H9 (cell line): ENCODE results near the gene TCF7L1. TPM values are rescaled to one million over a fixed set of nuclear protein-coding genes. Genes with fewer than 3 reads are reported as not detected.

Experiments used
- DNase-seq: peaks from one replicate; pipeline ENCODE4 v3.0.0-alpha.2; 2017
- H2AFZ ChIP-seq: one replicate; pipeline ENCODE4 v1.6.1; 2013; ENCODE audit warnings: mild to moderate bottlenecking, low read length, control low read depth, moderate library complexity
- H2AK5ac ChIP-seq: 2 replicates; pipeline ENCODE4 v1.6.1; 2013; ENCODE audit warnings: low read length, control low read depth, mixed read lengths; ENCODE audit not compliant: insufficient read length
- H2BK120ac ChIP-seq: one replicate; pipeline ENCODE4 v1.6.1; 2013; ENCODE audit warnings: low read depth, mild to moderate bottlenecking, low read length, control low read depth, inconsistent platforms; ENCODE audit not compliant: poor library complexity, severe bottlenecking
- H2BK12ac ChIP-seq: 2 replicates; pipeline ENCODE4 v1.6.1; 2013; ENCODE audit warnings: low read length, control low read depth, mixed read lengths, low read depth; ENCODE audit not compliant: insufficient read length
- H2BK15ac ChIP-seq: 2 replicates; pipeline ENCODE4 v1.6.1; 2013; ENCODE audit warnings: low read depth, low read length, control low read depth
- H2BK20ac ChIP-seq: one replicate; pipeline ENCODE4 v1.6.1; 2013; ENCODE audit warnings: low read depth, mild to moderate bottlenecking, low read length, control low read depth, inconsistent platforms; ENCODE audit not compliant: poor library complexity, severe bottlenecking
- H2BK5ac ChIP-seq: 2 replicates; pipeline ENCODE4 v1.6.1; 2013; ENCODE audit warnings: low read length, control low read depth, mixed read lengths; ENCODE audit not compliant: insufficient read length
- H3K14ac ChIP-seq: 2 replicates; pipeline ENCODE4 v1.6.1; 2013; ENCODE audit warnings: low read length, control low read depth; ENCODE audit not compliant: insufficient read depth
- H3K18ac ChIP-seq: 2 replicates; pipeline ENCODE4 v1.6.1; 2013; ENCODE audit warnings: low read depth, mild to moderate bottlenecking, mixed read lengths, low read length, control low read depth; ENCODE audit not compliant: insufficient read length
- H3K23ac ChIP-seq: 2 replicates; pipeline ENCODE4 v1.6.1; 2013; ENCODE audit warnings: low read length, control low read depth, mixed read lengths, low read depth; ENCODE audit not compliant: insufficient read length
- H3K23me2 ChIP-seq: 2 replicates; pipeline ENCODE4 v1.6.1; 2013; ENCODE audit warnings: low read depth, mild to moderate bottlenecking, mixed read lengths, low read length, control low read depth; ENCODE audit not compliant: insufficient read length, poor library complexity, severe bottlenecking
- H3K27ac ChIP-seq: 2 replicates; pipeline ENCODE4 v1.5.1; 2013; ENCODE audit warnings: low read length, control low read depth, mixed read lengths, low read depth; ENCODE audit not compliant: insufficient read length
- H3K27me3 ChIP-seq: 2 replicates; pipeline ENCODE4 v1.6.1; 2013; ENCODE audit warnings: low read length, control low read depth, inconsistent platforms; ENCODE audit not compliant: insufficient read depth
- H3K4ac ChIP-seq: 2 replicates; pipeline ENCODE4 v1.6.1; 2013; ENCODE audit warnings: low read depth, mild to moderate bottlenecking, control low read depth, inconsistent platforms, low read length, moderate library complexity
- H3K4me1 ChIP-seq: 2 replicates; pipeline ENCODE4 v1.6.1; 2013; ENCODE audit warnings: low read length, control low read depth, inconsistent platforms; ENCODE audit not compliant: insufficient read depth
- H3K4me2 ChIP-seq: 2 replicates; pipeline ENCODE4 v1.6.1; 2013; ENCODE audit warnings: low read length, control low read depth, mixed read lengths; ENCODE audit not compliant: insufficient read length, insufficient read depth
- H3K56ac ChIP-seq: 2 replicates; pipeline ENCODE4 v1.6.1; 2013; ENCODE audit warnings: low read depth, mild to moderate bottlenecking, mixed read lengths, low read length, control low read depth; ENCODE audit not compliant: insufficient read length
- H3K79me1 ChIP-seq: 2 replicates; pipeline ENCODE4 v1.6.1; 2013; ENCODE audit warnings: low read depth, mild to moderate bottlenecking, moderate library complexity, low read length, control low read depth, inconsistent platforms; ENCODE audit not compliant: insufficient read depth, poor library complexity, severe bottlenecking
- H3K79me2 ChIP-seq: 2 replicates; pipeline ENCODE4 v1.6.1; 2013; ENCODE audit warnings: low read length, control low read depth, inconsistent platforms; ENCODE audit not compliant: insufficient read depth
- H3K9ac ChIP-seq: 2 replicates; pipeline ENCODE4 v1.6.1; 2013; ENCODE audit warnings: low read length, control low read depth, mixed read lengths; ENCODE audit not compliant: insufficient read length; ENCODE audit errors: extremely low read depth
- H3K9me3 ChIP-seq: one replicate; pipeline ENCODE4 v1.6.1; 2013; ENCODE audit warnings: low read depth, low read length, inconsistent platforms; ENCODE audit not compliant: control insufficient read depth
- H3T11ph ChIP-seq: one replicate; pipeline ENCODE4 v1.6.1; 2013; ENCODE audit warnings: mild to moderate bottlenecking, low read length, control low read depth, inconsistent platforms
- H4K20me1 ChIP-seq: one replicate; pipeline ENCODE4 v1.6.1; 2013; ENCODE audit not compliant: control insufficient read depth, insufficient read length, insufficient read depth
- H4K5ac ChIP-seq: 2 replicates; pipeline ENCODE4 v1.6.1; 2013; ENCODE audit warnings: low read depth, mild to moderate bottlenecking, mixed read lengths, low read length, control low read depth; ENCODE audit not compliant: insufficient read length
- H4K8ac ChIP-seq: replicated peaks from 2 replicates; pipeline ENCODE4 v1.6.1; 2013; ENCODE audit warnings: low read length, control low read depth, mixed read lengths, low read depth; ENCODE audit not compliant: insufficient read length
- H4K91ac ChIP-seq: 2 replicates; pipeline ENCODE4 v1.6.1; 2013; ENCODE audit warnings: low read depth, mild to moderate bottlenecking, moderate library complexity, mixed read lengths, low read length, control low read depth; ENCODE audit not compliant: insufficient read length
- H3K27ac Mint-ChIP-seq, 3 experiments: 2 replicates in 2 of 3; 3 replicates in 1 of 3; pipeline ENCODE4 v1.8.0; 2020 to 2021; ENCODE audit warnings: mixed read lengths in 3 of 3, mild to moderate bottlenecking in 1 of 3, moderate library complexity in 1 of 3
- H3K27me3 Mint-ChIP-seq: 2 replicates; pipeline ENCODE4 v1.8.0; 2021; ENCODE audit warnings: low read depth, mild to moderate bottlenecking, moderate library complexity, mixed read lengths
- H3K36me3 Mint-ChIP-seq, 3 experiments: 2 replicates in 2 of 3; 3 replicates in 1 of 3; pipeline ENCODE4 v1.8.0; 2020 to 2021; ENCODE audit warnings: low read depth in 3 of 3, mixed read lengths in 3 of 3; ENCODE audit not compliant: insufficient read depth in 1 of 3
- H3K4me1 Mint-ChIP-seq, 2 experiments: 2 replicates each; pipeline ENCODE4 v1.8.0; 2020; ENCODE audit warnings: mixed read lengths in 2 of 2
- H3K4me3 Mint-ChIP-seq, 2 experiments: 2 replicates in 1 of 2; 3 replicates in 1 of 2; pipeline ENCODE4 v1.8.0; 2020 to 2021; ENCODE audit warnings: mild to moderate bottlenecking in 2 of 2, mixed read lengths in 2 of 2, moderate library complexity in 1 of 2
- H3K9me3 Mint-ChIP-seq, 2 experiments: 2 replicates in 1 of 2; 3 replicates in 1 of 2; pipeline ENCODE4 v1.8.0; 2020; ENCODE audit warnings: mild to moderate bottlenecking in 2 of 2, mixed read lengths in 2 of 2, moderate library complexity in 1 of 2
- CTCF ChIP-seq: fragments of 200-600 bp; sonication (generic); conservative IDR thresholded peaks from 3 replicates; pipeline ENCODE4 v1.8.0; 2021; ENCODE audit warnings: antibody characterized with exemption, mild to moderate bottlenecking
- WGBS: extraction: QIAGEN DNeasy Blood & Tissue Kit; methylation state at CpG from one replicate; pipeline ENCODE4 v1.1.7; 2013; ENCODE audit warnings: missing lambda C conversion rate, low lambda C conversion rate, mixed read lengths; ENCODE audit not compliant: insufficient read length; ENCODE audit errors: extremely low coverage; 5-methylcytosine and 5-hydroxymethylcytosine counted together
- total RNA-seq: library from RNA; stranded (reverse); gene quantifications from 2 replicates; pipeline ENCODE4 v1.2.1, GENCODE V29; 2021

Gene TCF7L1
- total RNA-seq, 1 experiment from 2014 or later, result 112 TPM

GRCh38 chr2:85303780-85304531 lies 170.8 kb downstream of the TCF7L1 start:
- H3K4me3 Mint-ChIP-seq, result no peak overlapping the region; a peak in 1 of 5 replicates
- H3K27me3 Mint-ChIP-seq, result no peaks in the 10 kb centered on the region
- no CpG with 5 or more reads among the region's 28 CpGs for WGBS
- no peak overlapping the region for H2BK120ac ChIP-seq
- H3K18ac ChIP-seq, result no peak overlapping the region
- no peak for DNase-seq
- no peak overlapping the region for H3K23ac ChIP-seq
- H4K91ac ChIP-seq, result no peak overlapping the region
- no peak overlapping the region for H4K8ac ChIP-seq
- H3K4me2 ChIP-seq, result no peak overlapping the region
- no peak overlapping the region for H3K9ac ChIP-seq
- H3K27me3 ChIP-seq, result no peaks in the 10 kb centered on the region
- H3K4me1 ChIP-seq, result no peaks in the 10 kb centered on the region
- H2AFZ ChIP-seq, result no peak overlapping the region
- peaks cover 7 to 10% of the 10 kb centered on the region in 2 experiments for H3K4me1 Mint-ChIP-seq
- H3K79me2 ChIP-seq, result no peaks in the 10 kb centered on the region
- no peak overlapping the region for H3T11ph ChIP-seq
- H3K27ac ChIP-seq, result no peak overlapping the region
- H2BK15ac ChIP-seq, result no peak overlapping the region
- H4K20me1 ChIP-seq, result no peaks in the 10 kb centered on the region
- H3K23me2 ChIP-seq, result no peaks in the 10 kb centered on the region
- H4K5ac ChIP-seq, result no peak overlapping the region
- H3K36me3 Mint-ChIP-seq, result peaks cover 42 to 69% (median 64%) of the 10 kb centered on the region in 3 experiments
- no peak overlapping the region for H3K56ac ChIP-seq
- no peak overlapping the region for H3K4ac ChIP-seq
- no peak overlapping the region for H2AK5ac ChIP-seq
- H3K9me3 Mint-ChIP-seq, result no peaks in the 10 kb centered on the region
- TF ChIP-seq CTCF, result no peak
- no peaks in the 10 kb centered on the region for H3K9me3 ChIP-seq
- no peaks in the 10 kb centered on the region for H3K79me1 ChIP-seq
- peak overlapping the region in 2 of 3 experiments; percentile 5 to 82; a peak in 3 of 7 replicates for H3K27ac Mint-ChIP-seq
- no peak overlapping the region for H2BK20ac ChIP-seq
- H2BK12ac ChIP-seq, result no peak overlapping the region
- no peak overlapping the region for H3K14ac ChIP-seq
- no peak overlapping the region for H2BK5ac ChIP-seq
